K562 (cell line): Measurements from ENCODE around the gene SLC35E2B. TPM values are rescaled to one million over a fixed set of nuclear protein-coding genes. Genes with fewer than 3 reads are reported as not detected.

ENCODE experiments used
- GATAD2B ChIP-seq: fragments of 450-650 bp; IDR thresholded peaks from 2 replicates; pipeline ENCODE4 v1.6.1; 2017; ENCODE audit warnings: mild to moderate bottlenecking, borderline replicate concordance
- HMG20A ChIP-seq: fragments of 450-650 bp; formaldehyde crosslinking; conservative IDR thresholded peaks from 2 replicates; pipeline ENCODE4 v1.4.0; 2020; ENCODE audit warnings: mild to moderate bottlenecking, mixed read lengths
- MGA ChIP-seq: fragments of 450-650 bp; IDR thresholded peaks from 2 replicates; pipeline ENCODE4 v1.6.1; 2016; ENCODE audit warnings: mild to moderate bottlenecking, moderate library complexity
- OTX1 ChIP-seq: fragments of 450-650 bp; formaldehyde crosslinking; IDR thresholded peaks from 2 replicates; pipeline ENCODE4 v1.4.0; 2022; ENCODE audit warnings: mild to moderate bottlenecking
- PML ChIP-seq: IDR thresholded peaks from 2 replicates; pipeline ENCODE4 v1.6.1; 2012; ENCODE audit warnings: low read length, inconsistent platforms
- RBM34 ChIP-seq: fragments of 200-400 bp; formaldehyde crosslinking; IDR thresholded peaks from 2 replicates; pipeline ENCODE4 v1.6.1; 2018; ENCODE audit warnings: low read length, borderline replicate concordance; ENCODE audit not compliant: insufficient read depth
- SREBF1 ChIP-seq: fragments of 150-350 bp; IDR thresholded peaks from 2 replicates; pipeline ENCODE4 v1.6.1; 2014; ENCODE audit warnings: antibody characterized with exemption, low read depth, low read length, borderline replicate concordance
- TEAD1 ChIP-seq, 2 experiments: fragments of 450-650 bp in 1 of 2; sonication (generic) in 1 of 2; formaldehyde crosslinking; IDR thresholded peaks; 2 replicates each; pipeline versions ENCODE4 v1.4.0 to v1.8.0; 2020 to 2022; ENCODE audit warnings: mild to moderate bottlenecking in 2 of 2, missing genetic modification reagents in 1 of 2
- ZNF23 ChIP-seq: fragments of 250-450 bp; sonication (Bioruptor Pico); IDR thresholded peaks from 2 replicates; pipeline ENCODE4 v1.4.0; 2020; ENCODE audit warnings: mild to moderate bottlenecking
- ZNF24 ChIP-seq: fragments of 450-650 bp; IDR thresholded peaks from 2 replicates; pipeline ENCODE4 v1.6.1; 2016
- ZNF766 ChIP-seq: fragments of 200-800 bp; sonication (Bioruptor generic); conservative IDR thresholded peaks from 2 replicates; pipeline ENCODE4 v1.6.1; 2016; ENCODE audit warnings: missing genetic modification characterization, missing compliant biosample characterization
- polyA plus RNA-seq, 8 experiments: library from polyadenylated mRNA; depleted of rRNA in 4 of 8; stranded (reverse) in 5 of 8; unstranded in 3 of 8; fragments of >200 nt; fragmentation: Nextera tagmentation in 2 of 8; fragmentation: Illumina TruSeq in 1 of 8; extraction: Ambion mirVana in 2 of 8; extraction: Trizol in 1 of 8; gene quantifications; 2 replicates each; pipeline versions ENCODE4 v1.2.1 to v1.2.3, GENCODE V29; 2011 to 2014; ENCODE audit warnings: inconsistent platforms in 1 of 8, missing spikeins in 1 of 8
- total RNA-seq, 7 experiments: library from RNA; depleted of rRNA in 6 of 7; stranded (reverse); fragments of >200 nt in 6 of 7; fragmentation: Illumina TruSeq in 2 of 7; extraction: Trizol in 2 of 7; gene quantifications; 2 replicates each; pipeline versions ENCODE4 v1.2.1 to v1.2.3, GENCODE V29; 2011 to 2021; ENCODE audit warnings: low replicate concordance in 1 of 7
- TF ChIP-seq, protein P1 (sequence below), 2 experiments: fragments of 450-650 bp; IDR thresholded peaks; 2 replicates each; pipeline ENCODE4 v1.6.1; 2018; ENCODE audit warnings: mild to moderate bottlenecking in 2 of 2, low read depth in 1 of 2; ENCODE audit not compliant: partially characterized antibody in 2 of 2

Gene SLC35E2B
- total and polyA plus RNA-seq, 9 of the 15 experiments (the other 6 are each of a cell fraction or from before 2014, with no cell fraction given), result 4.7 to 44.6 (median 20.7) TPM

- TF ChIP-seq RBM34 (0 out of 2 replicates have a peak, but pooled peaks have one; percentile 82), MGA (no peak), ZNF24 (peak; percentile 69; the same call in 1 of the 2 replicates), GATAD2B (peak; percentile 99), OTX1 (no peak), ZNF23 (CRISPR knock-in tag) (0 out of 2 replicates have a peak, but pooled peaks have one; percentile 56), PML (peak; percentile 86), HMG20A (CRISPR knock-in tag) (no peak), SREBF1 (no peak; the same call in 1 of the 2 replicates), TEAD1 (CRISPR knock-in tag; IDR thresholded peaks at IDR 0.05) (peak in 1 of 2 experiments; percentile 90; a peak in 3 of 4 replicates), ZNF766 (CRISPR knock-in tag) (0 out of 2 replicates have a peak, but pooled peaks have one; percentile 47)
- TF ChIP-seq, protein P1, sequence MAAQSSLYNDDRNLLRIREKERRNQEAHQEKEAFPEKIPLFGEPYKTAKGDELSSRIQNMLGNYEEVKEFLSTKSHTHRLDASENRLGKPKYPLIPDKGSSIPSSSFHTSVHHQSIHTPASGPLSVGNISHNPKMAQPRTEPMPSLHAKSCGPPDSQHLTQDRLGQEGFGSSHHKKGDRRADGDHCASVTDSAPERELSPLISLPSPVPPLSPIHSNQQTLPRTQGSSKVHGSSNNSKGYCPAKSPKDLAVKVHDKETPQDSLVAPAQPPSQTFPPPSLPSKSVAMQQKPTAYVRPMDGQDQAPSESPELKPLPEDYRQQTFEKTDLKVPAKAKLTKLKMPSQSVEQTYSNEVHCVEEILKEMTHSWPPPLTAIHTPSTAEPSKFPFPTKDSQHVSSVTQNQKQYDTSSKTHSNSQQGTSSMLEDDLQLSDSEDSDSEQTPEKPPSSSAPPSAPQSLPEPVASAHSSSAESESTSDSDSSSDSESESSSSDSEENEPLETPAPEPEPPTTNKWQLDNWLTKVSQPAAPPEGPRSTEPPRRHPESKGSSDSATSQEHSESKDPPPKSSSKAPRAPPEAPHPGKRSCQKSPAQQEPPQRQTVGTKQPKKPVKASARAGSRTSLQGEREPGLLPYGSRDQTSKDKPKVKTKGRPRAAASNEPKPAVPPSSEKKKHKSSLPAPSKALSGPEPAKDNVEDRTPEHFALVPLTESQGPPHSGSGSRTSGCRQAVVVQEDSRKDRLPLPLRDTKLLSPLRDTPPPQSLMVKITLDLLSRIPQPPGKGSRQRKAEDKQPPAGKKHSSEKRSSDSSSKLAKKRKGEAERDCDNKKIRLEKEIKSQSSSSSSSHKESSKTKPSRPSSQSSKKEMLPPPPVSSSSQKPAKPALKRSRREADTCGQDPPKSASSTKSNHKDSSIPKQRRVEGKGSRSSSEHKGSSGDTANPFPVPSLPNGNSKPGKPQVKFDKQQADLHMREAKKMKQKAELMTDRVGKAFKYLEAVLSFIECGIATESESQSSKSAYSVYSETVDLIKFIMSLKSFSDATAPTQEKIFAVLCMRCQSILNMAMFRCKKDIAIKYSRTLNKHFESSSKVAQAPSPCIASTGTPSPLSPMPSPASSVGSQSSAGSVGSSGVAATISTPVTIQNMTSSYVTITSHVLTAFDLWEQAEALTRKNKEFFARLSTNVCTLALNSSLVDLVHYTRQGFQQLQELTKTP (IDR thresholded peaks at IDR 0.05; ENCODE audit: low read depth in 1 of 2, partially characterized antibody in 2 of 2), result peak in 1 of 2 experiments; percentile 87
Measured at GRCh38 chr1:1615256-1616044, 77.1 kb downstream of the SLC35E2B start, which contains the start of gene MIB2 (continued).
